Kidney epithelial cell (primary cell): ENCODE results near the gene SLC22A3. TPM values are rescaled to one million over a fixed set of nuclear protein-coding genes. Genes with fewer than 3 reads are reported as not detected.

Source experiments
- DNase-seq: peaks from one replicate; pipeline ENCODE4 v3.0.0-alpha.2; 2010; ENCODE audit warnings: low read depth
- H3K27me3 ChIP-seq: 2 replicates; pipeline ENCODE4 v1.6.0; 2011; ENCODE audit warnings: low read length; ENCODE audit not compliant: control insufficient read depth, insufficient read depth
- H3K36me3 ChIP-seq: 2 replicates; pipeline ENCODE4 v1.5.1; 2011; ENCODE audit warnings: low read length; ENCODE audit not compliant: control insufficient read depth, insufficient read depth
- H3K4me3 ChIP-seq: 2 replicates; pipeline ENCODE4 v1.5.1; 2011; ENCODE audit warnings: low read depth, mild to moderate bottlenecking, control low read depth, low read length
- CTCF ChIP-seq: IDR thresholded peaks from 2 replicates; pipeline ENCODE4 v1.5.1; 2011; ENCODE audit warnings: mild to moderate bottlenecking, moderate library complexity, low read length, control low read depth, inconsistent platforms; ENCODE audit not compliant: insufficient read depth, poor library complexity, severe bottlenecking
- total RNA-seq: library from RNA; depleted of rRNA; stranded (reverse); fragments of >200 nt; gene quantifications from 2 replicates; pipeline ENCODE4 v1.2.3, GENCODE V29; 2015

The SLC22A3 gene
- total RNA-seq, 1 donor from 2014 or later, result 5.8 TPM

- DNase-seq, result no peak
Measured at GRCh38 chr6:160321729-160322505, 26.3 kb upstream of the SLC22A3 start.

GRCh38 chr6:160327981-160328380 lies 20.2 kb upstream of the SLC22A3 start:
- DNase-seq, result no peak
- H3K27me3 ChIP-seq, result no peaks in the 10 kb centered on the region

More at GRCh38 chr6:160321729-160322505, 26.3 kb upstream of the SLC22A3 start:
- Histone ChIP-seq H3K36me3 (no peaks in the 10 kb centered on the region), H3K27me3 (no peaks in the 10 kb centered on the region), H3K4me3 (no peak overlapping the region)
- no peak for TF ChIP-seq CTCF

GRCh38 chr6:160328447-160328846 lies 19.7 kb upstream of the SLC22A3 start:
- no peaks in the 10 kb centered on the region for H3K36me3 ChIP-seq
- no peak for DNase-seq
- no peak overlapping the region for H3K4me3 ChIP-seq
- no peak for TF ChIP-seq CTCF
- no peaks in the 10 kb centered on the region for H3K27me3 ChIP-seq

More at GRCh38 chr6:160327981-160328380, 20.2 kb upstream of the SLC22A3 start:
- Histone ChIP-seq H3K4me3 (no peak overlapping the region), H3K36me3 (no peaks in the 10 kb centered on the region)
- TF ChIP-seq CTCF, result no peak

GRCh38 chr6:160329188-160329587 lies 19.0 kb upstream of the SLC22A3 start:
- no peaks in the 10 kb centered on the region for H3K36me3 ChIP-seq
- DNase-seq, result no peak
- H3K27me3 ChIP-seq, result no peaks in the 10 kb centered on the region
- H3K4me3 ChIP-seq, result no peak overlapping the region
- TF ChIP-seq CTCF, result no peak

GRCh38 chr6:160330619-160331018 lies 17.6 kb upstream of the SLC22A3 start:
- no peaks in the 10 kb centered on the region for H3K36me3 ChIP-seq
- no peak for TF ChIP-seq CTCF
- no peaks in the 10 kb centered on the region for H3K27me3 ChIP-seq
- no peak overlapping the region for H3K4me3 ChIP-seq
- no peak for DNase-seq

GRCh38 chr6:160331204-160331603 lies 17.0 kb upstream of the SLC22A3 start:
- TF ChIP-seq CTCF, result no peak
- DNase-seq, result no peak
- Histone ChIP-seq H3K4me3 (no peak overlapping the region), H3K27me3 (no peaks in the 10 kb centered on the region), H3K36me3 (no peaks in the 10 kb centered on the region)
